Measurements from ENCODE around the gene TNFRSF1A.

Gene TNFRSF1A

GRCh38 chr12:6374786-6375160, 32.9 kb upstream of the TNFRSF1A start:
- no peak for DNase-seq (ENCODE audit: low read depth in 1 of 2, low spot score in 1 of 2)

DNA sequence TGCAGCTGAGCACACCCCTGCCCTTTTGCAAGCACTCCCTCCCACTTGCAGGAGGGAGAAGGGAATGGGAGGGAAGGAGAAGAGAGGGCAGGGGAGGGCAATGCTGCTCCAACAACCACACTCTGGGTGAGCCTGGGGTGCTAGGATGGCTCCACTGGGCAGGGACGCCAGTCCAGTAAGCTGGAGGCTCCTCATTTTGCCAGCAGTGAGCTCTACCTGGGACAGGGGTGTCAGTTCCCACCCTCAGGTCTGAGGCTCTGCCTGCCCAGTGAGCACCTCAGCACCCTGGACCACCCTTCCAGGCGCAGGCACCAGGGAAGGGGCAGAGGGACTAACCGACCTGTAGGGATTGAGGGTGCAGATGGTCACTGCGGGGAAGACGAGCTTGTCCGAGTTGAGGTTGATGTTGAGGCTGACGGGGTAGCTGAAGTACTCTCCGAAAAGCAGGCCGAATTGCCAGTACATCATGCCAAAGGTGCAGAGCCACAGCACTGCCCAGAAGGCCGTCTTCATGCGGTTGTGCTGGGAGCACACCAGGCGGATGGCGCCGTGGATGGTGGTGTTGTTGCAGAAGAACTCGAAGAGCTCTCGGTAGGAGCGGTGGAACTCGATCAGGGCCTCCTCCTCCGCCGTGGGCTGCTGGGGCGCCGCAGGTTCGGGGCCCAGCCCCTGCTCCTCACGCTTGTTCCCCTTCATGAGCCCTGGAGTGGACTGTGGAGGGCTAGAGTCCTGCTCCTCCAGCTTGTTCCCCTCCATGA, 32.3 kb upstream of the TNFRSF1A start:
- DNase-seq (ENCODE audit: low read depth in 1 of 2, low spot score in 1 of 2), result no peak

DNA sequence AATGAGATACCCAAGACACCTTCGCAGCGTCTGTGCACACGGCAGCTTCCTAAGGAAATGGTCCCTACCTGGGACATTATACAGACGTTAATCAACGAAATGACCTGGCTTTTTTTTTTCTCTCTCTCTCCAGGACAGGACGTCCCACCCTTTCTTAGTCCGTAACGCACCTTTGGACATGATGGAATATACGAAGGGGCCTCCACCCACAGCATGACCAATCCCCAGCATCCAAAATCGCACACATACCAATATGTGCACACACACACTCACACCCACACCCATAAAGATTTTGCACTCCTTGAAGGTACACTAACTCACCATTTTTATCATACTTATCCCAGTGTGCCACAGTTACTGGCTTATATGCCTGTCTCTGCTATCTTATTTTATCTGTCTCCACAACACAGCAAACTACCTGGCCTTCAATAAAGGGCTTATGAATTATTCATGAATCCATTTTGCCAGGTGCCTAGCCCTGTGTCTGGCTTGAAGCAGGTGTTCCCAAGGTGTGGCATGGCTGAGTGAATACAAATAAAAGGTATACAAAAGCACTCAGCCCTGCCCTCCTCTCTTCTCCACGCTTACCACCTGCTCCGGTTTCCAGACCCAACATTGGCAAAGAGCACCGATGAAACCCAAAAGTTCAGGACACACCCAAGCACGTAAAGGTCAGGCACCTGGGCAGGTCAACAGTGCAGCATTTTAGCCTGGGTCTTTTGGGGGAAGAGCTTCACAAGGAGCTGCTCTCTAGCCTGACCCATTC, 31.3 kb upstream of the TNFRSF1A start:
- no peak for DNase-seq (ENCODE audit: low read depth in 1 of 2, low spot score in 1 of 2)

GRCh38 chr12:6372403-6373003, 30.6 kb upstream of the TNFRSF1A start:
- no peak for DNase-seq (ENCODE audit: low read depth in 1 of 2, low spot score in 1 of 2)

DNA sequence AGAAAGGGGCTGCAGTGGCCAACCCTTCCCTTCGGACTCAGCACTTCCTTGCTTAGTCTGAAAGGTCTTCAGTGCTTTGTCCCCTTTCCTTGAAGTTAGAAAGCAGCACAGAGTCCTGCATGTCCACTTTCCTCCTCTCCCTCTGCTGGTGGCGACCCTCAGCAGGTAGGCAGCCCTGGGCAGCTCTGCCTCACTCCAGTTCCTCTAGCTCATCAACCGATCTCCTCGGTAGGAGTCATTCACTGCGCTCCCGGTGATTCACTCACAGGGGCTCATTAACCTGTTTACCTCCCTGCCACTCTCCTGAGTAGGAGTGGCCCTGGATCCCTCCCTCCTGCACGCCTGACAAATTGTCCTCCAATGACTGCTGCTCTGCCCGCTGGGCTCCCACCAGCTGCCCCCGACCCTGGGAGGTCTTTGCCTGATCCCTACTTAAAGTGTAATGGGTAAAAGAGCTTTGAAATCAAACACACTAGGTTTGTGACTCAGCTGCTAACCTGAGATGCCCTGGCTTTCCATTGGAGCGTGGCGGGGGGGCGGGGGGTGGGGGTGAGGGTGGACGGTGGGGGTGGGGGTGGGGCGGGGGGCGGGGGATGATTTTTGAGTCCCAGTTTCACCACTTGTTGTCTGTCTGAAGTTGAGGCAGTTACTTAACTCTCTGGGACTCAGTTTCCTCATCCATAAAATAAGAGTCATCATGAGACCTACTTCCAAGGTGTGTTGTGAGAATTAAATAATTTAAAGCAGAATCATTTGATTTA, 29.3 kb upstream of the TNFRSF1A start:
- DNase-seq (ENCODE audit: low read depth in 1 of 2, low spot score in 1 of 2), result no peak

DNA sequence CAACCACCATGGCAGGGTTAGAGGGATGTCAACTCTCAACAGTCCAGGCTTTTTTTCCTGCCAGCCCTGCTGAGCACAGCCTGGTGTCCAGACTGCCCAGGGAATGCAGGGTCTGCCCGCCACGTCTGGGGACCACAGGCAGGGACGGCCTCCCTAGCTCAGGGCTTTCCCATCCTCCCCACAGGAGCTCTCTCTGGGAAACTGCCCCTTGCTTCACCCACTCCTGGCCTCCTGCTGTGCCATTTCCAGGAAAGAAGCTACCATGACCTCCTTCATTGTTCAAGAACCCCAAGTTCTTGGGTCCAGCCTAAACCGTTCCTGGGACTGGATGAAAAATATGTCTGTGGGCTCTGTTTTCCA, 28.7 kb upstream of the TNFRSF1A start:
- no peak for DNase-seq (ENCODE audit: low read depth in 1 of 2, low spot score in 1 of 2)

DNA sequence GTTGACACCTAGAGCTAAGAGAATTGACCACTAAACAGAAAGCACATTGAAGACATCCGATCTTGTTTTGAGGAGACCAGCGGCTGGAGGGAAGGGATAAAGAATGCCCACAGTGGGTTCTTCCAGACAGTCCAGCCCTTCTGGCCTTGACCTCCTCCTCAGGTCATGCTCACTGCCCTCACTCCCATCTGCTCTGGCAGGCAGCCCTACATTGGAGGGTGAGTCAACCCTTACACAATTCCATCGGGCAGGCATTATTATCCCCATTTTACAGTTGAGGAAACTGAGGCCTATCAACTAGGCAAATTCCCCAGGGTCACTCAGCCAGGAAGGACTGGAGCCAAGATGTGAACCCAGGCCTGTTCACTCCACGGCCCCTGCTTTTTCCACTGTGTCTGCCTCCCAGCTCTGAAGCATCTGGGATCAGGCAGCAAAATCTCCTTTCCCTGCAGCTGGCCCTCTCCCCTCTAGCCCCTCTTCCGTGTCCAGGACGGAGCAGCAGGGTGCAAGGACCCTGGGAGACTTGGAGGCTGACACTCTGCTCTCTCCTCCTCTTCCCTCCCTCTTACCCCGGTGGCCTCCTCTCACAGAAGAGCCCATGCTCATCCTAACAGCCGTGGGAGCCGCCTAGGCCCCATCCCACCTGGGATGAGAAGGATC, 28.2 kb upstream of the TNFRSF1A start:
- DNase-seq (ENCODE audit: low read depth in 1 of 2, low spot score in 1 of 2), result no peak

GRCh38 chr12:6368906-6369525, 27.1 kb upstream of the TNFRSF1A start:
- no peak for DNase-seq (ENCODE audit: low read depth in 1 of 2, low spot score in 1 of 2)

DNA sequence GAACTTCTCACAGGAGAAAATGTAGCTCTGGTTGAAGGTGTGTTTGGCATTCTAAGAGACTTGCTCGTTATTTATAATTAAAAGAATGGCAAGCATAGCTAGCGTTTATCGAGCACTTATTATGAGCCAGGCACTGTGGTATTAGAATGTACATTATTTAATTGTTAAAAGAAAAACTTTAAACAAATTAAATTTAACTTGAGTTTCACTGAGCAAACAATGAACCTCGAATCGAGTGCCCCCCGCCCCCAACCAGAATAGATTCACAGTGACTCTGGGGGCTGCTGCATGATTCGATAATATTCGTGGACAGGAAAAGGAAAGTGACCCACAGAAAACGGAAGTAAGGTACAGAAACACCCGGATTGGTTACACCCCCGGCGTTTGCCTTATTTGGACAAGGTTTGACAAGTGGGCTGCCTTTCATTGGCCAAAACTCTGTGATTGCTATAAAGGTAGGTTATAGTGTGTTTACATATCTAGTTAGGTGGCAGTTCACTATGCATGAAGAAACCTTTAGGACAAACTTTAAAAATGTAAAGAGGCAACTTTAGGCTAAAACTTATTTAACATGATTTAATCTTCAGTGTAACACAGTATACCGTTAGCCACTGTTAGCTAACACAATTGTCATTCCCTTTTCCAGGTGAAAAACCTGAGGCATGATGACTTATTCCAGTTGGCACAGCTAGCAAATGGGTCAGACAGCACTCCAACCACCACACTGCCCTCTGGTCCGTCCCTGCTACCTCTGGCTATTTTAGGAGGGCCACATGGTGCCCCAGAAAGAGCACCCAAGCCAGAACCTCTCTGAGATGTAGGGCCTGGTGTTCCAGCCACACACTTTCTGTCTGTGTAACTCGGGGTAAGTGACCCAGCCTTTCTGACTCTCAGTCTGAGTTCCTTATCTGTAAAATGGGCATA, 26.4 kb upstream of the TNFRSF1A start:
- DNase-seq (ENCODE audit: low read depth in 1 of 2, low spot score in 1 of 2), result no peak

DNA sequence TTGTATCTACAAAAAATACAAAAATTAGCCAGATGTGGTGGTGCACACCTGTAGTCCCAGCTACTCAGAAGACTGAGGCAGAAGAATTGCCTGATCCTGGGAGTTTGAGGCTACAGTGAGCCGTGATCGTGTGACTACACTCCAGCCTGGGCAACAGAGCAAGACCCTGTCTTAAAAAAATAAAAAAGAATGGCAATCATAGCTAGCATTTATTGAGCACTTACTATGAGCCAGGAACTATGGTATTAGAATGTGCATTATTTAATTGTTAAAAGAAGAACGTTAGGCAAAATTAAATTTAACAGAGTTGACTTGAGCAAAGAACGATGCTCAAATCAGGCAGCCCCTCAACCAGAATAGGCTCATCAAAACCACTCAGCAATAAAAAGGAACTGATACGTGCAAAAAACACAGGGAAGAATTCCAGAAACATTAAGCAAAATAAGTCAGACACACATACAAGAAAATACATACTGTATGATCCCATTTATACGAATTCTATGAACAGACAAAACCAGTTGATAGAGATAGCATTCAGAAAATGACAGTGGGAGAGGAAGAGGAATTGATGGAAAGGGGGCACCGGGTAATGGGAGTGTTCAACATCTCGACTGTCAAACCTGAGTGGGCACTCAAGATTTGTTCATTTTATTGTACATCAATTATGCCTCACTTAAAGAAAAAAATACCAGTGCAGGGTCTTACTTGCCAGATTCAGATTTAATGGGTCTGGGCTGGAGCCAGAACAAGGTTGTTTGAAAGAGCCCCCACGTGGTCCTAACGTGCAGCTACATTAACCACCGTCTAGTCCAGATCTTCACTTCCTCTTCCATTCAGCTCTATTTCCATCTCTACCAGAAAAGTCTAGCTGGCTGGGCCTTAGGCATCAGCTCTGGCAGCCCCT, 25.4 kb upstream of the TNFRSF1A start:
- DNase-seq (ENCODE audit: low read depth in 1 of 2, low spot score in 1 of 2), result no peak

- DNase-seq (ENCODE audit: low read depth in 1 of 2, low spot score in 1 of 2), result no peak
These were observed 22.1 kb upstream of the TNFRSF1A start for GRCh38 chr12:6364044-6364374.

DNA sequence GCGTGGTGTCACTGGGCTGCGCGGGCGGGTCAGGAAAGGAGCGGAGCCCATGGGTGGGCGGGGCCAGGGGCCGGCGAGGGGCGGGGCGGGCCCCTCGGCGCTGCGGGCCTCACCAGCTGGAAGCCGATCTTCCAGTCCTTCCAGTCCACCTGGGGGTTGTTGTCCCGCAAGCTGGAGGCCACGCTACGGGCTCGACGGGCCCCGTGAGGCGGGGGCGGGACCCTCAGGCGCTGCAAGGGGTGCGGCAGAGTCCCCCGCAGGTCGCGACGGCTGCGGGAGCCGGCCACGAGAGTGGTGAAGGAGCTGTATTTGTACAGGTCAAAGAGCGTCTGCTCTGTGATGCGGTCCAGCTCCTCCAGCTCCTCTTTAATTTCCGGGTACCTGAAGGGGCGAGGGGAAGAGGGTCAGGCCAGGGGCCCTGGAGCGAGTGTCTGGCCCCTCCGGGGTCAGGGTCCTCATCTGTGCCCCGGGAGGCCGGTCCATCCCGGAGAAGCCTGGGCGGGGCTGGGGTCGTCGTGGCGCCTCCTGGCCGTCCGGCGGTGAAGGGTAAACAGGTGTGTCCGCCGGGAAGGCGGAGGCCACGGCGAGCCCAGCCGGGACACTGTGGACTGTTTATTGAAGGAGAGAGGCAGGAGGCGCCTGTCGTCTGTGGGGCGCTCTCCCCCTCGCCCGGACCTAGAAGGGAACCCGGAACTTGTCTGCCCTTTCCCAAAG, 21.6 kb upstream of the TNFRSF1A start:
- DNase-seq (ENCODE audit: low read depth in 1 of 2, low spot score in 1 of 2), result peak; percentile 42 to 55

DNA sequence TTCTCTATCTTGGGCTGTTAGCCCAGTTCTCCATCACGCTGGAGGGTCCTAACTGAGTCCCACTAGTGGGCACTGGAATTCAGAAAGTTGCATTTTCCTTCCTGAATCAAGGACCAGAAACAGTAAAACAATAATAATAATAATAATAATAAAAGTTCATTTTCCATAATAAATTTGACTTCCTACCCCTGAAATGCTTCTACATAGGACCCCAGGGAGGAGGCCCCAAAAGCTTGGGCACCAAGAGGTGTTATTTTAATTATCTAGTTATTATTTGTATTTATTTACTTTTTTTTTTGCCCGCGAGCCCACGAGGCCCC, 21.1 kb upstream of the TNFRSF1A start:
- no peak for DNase-seq (ENCODE audit: low read depth in 1 of 2, low spot score in 1 of 2)

GRCh38 chr12:6362403-6362802, 20.5 kb upstream of the TNFRSF1A start:
- no peak for DNase-seq (ENCODE audit: low read depth in 1 of 2, low spot score in 1 of 2)

DNA sequence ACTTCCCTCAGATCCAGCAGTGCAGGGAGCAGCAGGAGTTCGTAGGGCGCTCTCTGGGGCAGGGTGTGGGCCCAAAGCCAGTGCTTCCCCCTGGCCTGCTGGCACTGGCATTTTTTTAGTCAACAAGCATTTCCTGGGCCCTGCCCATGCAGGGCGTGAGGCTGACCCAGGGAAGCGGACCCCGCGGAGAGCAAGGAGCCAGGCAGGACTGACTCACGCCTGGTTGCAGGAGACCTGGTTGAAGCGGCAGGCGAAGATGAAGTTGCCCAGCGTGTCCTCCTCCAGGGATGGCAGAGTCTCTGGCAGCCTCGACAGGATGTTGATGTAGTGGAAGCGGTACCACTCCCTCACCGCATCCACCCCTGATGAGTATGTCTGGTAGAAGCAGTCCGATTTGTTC, 20.0 kb upstream of the TNFRSF1A start:
- no peak for DNase-seq (ENCODE audit: low read depth in 1 of 2, low spot score in 1 of 2)

DNA sequence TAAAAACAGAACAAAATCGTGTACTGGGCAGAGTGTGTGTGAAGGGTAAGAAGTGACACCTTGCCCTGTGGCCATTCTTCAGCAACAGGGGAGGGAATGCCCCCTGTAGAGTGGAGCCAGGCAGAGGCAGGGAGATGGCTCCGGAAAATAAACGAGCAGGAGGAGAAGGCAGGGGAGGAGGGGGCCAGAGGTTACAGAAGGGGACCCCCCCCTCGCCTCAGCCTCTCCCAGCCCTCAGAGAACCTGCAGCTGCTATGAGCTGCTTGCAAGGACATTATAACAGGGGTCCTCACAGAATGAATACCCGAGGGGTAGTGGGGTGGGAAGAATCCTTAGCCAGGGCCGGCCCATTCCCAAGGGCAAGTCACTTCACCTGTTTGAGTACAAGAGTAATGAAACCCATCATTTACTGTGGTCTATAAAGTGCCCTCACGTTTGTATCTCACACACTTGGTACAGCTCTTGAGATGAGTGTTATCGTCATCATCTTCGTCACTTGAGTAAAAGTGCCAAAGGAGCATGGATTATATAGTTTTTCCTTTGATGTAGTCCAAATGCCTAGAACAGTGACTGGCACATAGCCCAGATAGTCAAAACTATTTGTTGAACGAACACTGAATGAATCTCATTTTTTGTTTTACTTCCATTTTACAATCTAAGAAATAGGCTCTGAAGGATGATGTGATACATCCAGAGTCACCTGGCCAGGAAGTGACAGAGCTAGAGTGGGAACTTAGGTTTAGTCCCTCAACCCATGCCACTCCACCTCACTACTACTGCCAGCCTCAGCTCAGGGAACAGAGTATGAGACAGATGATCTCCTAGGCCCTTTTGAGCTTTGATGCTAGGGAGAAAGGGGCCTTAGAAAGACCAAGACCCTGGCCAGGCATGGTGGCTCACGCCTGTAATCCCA, 19.0 kb upstream of the TNFRSF1A start:
- no peak for DNase-seq (ENCODE audit: low read depth in 1 of 2, low spot score in 1 of 2)

DNA sequence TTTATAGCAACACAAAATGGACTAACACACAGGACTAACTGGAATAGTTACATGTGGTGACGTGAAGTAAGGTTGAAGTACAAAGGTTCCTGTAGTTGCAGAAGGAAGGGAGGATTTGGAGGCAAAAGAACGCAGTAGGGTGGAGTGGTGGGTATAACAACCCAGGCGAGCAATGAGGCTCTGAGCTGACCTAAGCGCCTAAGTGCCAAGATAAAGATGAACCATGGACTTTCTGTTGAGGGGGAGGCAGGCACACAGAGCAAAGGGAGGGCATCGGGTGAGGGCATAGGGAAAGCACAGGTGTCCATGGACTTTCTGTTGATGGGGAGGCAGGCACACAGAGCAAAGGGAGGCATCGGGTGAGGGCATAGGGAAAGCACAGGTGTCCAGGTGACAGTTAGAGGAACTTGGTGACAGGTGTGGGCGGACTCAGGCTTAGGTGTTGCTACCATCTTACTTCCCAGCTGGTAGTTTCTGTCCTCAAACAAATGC, 18.2 kb upstream of the TNFRSF1A start:
- DNase-seq (ENCODE audit: low read depth in 1 of 2, low spot score in 1 of 2), result no peak

All from activated T-helper 1 cell treated with anti-CD3 and anti-CD28 coated beads, Interleukin-2, amount 50 U/mL, for 16 hours (primary cell).